Peyer's patch (tissue), 4 donors: ENCODE data around the gene STIP1. TPM values are rescaled to one million over a fixed set of nuclear protein-coding genes. Genes with fewer than 3 reads are reported as not detected.

Experiments
- DNase-seq, 3 donors: peaks; one replicate each; pipeline ENCODE4 v3.0.0-alpha.2; 2017 to 2019
- H3K27ac ChIP-seq, 4 donors: fragments of 200-600 bp; sonication (generic); one replicate each; pipeline ENCODE4 v1.5.1; 2016 to 2019
- H3K27me3 ChIP-seq, 2 donors: fragments of 200-600 bp; sonication (generic); one replicate each; pipeline ENCODE4 v1.5.1; 2019
- H3K36me3 ChIP-seq, 3 donors: fragments of 200-600 bp; sonication (generic); one replicate each; pipeline ENCODE4 v1.5.1; 2016 to 2019
- H3K4me1 ChIP-seq, 4 donors: fragments of 200-600 bp; sonication (generic); one replicate each; pipeline ENCODE4 v1.5.1; 2016 to 2019
- H3K4me3 ChIP-seq, 4 donors: fragments of 200-600 bp; sonication (generic); 1 replicate in 3 of 4; 2 replicates in 1 of 4; pipeline ENCODE4 v1.5.1; 2016 to 2019; ENCODE audit warnings: mild to moderate bottlenecking in 1 of 4
- H3K9me3 ChIP-seq, 4 donors: fragments of 200-600 bp; sonication (generic); one replicate each; pipeline ENCODE4 v1.5.1; 2016 to 2019; ENCODE audit warnings: mild to moderate bottlenecking in 1 of 4
- POLR2A ChIP-seq, 2 donors: fragments of 450-650 bp; IDR thresholded peaks; one replicate each; pipeline ENCODE4 v1.5.1; 2017; ENCODE audit warnings: antibody characterized with exemption in 2 of 2, mild to moderate bottlenecking in 2 of 2, moderate library complexity in 2 of 2
- total RNA-seq, 4 donors: library from RNA; depleted of rRNA; stranded (reverse); fragments of >200 nt; gene quantifications; one replicate each; pipeline ENCODE4 v1.1.0, GENCODE V29; 2016
- TF ChIP-seq, protein P1 (sequence below), 6 experiments: fragments of 450-650 bp in 4 of 6; fragments of 200-600 bp in 2 of 6; sonication (generic) in 1 of 6; IDR thresholded peaks; one replicate each; pipeline ENCODE4 v1.5.1; 2017 to 2019; ENCODE audit warnings: antibody characterized with exemption in 6 of 6, mild to moderate bottlenecking in 3 of 6, moderate library complexity in 1 of 6

STIP1 gene
- total RNA-seq, 4 donors from 2014 or later, result 50.3 to 106 (median 67.0) TPM

DNA sequence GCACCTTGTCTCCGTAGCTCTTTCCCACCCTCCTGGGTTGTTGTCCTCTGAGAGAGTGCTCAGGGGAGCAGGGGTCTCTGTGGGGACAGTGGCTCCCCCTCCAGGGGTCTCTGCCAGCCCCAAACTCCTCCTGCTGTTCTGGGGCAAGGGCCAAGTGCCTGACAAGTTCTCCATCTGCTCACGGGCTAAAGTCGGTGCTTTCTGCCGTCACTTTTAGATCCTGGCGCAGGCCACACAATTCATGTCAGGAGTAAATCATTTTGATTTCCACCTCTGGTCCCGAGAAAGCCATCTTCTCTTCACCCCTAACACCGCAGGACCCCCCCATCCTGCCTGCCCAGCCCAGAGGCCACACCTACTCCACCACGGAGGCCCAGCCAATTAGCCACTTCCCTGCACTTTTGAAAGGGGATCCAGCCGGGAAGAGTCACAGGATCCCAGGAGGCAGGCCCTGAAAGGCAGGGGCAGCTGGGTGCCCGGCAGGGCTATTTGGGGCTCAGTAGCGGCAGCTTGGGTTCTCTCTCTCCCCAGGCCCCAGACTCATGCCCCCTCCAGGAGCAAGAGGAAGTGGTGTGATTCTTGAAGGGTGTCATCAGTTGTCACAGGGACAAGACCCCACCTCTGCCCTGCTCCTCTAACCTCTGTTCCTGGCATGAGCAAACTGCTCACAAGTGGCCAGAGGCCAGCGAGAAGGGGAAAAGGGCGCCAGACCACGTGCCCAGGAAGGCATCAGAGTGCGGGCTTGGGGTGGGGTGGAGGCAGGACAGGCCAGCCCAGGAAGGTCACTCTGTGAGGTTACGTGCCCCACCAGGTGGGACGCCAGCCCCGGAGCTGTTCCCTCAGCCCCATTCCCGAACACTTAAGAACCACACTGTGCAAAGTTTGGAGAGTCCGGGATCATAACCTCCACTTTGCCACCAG is 21.3 kb upstream of the STIP1 start:
- H3K4me1 ChIP-seq, result peaks cover 0 to 12% (median 8%) of the 10 kb centered on the region in 4 donors
- DNase-seq, result no peak
- H3K27ac ChIP-seq, result peak overlapping the region in 3 of 4 donors; percentile 56 to 76 (median 75)
- H3K27me3 ChIP-seq, result no peaks in the 10 kb centered on the region
- no peaks in the 10 kb centered on the region for H3K9me3 ChIP-seq
- peak overlapping the region; percentile 55 to 97 (median 88) for H3K4me3 ChIP-seq
- no peaks in the 10 kb centered on the region for H3K36me3 ChIP-seq
- TF ChIP-seq POLR2A (IDR thresholded peaks at IDR 0.05), result no peak
- TF ChIP-seq, protein P1, sequence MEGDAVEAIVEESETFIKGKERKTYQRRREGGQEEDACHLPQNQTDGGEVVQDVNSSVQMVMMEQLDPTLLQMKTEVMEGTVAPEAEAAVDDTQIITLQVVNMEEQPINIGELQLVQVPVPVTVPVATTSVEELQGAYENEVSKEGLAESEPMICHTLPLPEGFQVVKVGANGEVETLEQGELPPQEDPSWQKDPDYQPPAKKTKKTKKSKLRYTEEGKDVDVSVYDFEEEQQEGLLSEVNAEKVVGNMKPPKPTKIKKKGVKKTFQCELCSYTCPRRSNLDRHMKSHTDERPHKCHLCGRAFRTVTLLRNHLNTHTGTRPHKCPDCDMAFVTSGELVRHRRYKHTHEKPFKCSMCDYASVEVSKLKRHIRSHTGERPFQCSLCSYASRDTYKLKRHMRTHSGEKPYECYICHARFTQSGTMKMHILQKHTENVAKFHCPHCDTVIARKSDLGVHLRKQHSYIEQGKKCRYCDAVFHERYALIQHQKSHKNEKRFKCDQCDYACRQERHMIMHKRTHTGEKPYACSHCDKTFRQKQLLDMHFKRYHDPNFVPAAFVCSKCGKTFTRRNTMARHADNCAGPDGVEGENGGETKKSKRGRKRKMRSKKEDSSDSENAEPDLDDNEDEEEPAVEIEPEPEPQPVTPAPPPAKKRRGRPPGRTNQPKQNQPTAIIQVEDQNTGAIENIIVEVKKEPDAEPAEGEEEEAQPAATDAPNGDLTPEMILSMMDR (IDR thresholded peaks at IDR 0.05), result no peak

DNA sequence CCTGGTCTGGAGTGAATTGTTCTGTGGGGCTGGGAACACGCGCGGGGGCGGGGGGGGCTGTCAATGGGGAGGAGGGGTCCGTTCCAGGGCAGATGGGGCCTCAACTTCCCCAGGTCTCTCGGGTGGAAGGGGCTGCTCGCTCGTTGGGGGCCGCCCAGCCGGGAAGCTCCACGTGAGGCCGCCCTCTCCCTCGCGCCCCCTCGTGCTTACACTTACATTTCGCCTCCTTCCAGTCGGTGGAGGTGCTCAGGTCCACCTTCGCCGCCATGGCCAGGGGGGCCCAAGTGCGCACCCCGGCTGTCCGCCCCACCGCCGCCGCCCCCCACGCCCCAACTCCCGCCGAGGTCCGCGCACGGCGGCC is 20.5 kb upstream of the STIP1 start:
- Histone ChIP-seq H3K4me1 (peaks cover 0 to 12% (median 8%) of the 10 kb centered on the region in 4 donors), H3K4me3 (peak overlapping the region; percentile 55 to 97 (median 88)), H3K27ac (peak overlapping the region; percentile 56 to 83 (median 76)), H3K27me3 (no peaks in the 10 kb centered on the region), H3K9me3 (no peaks in the 10 kb centered on the region), H3K36me3 (no peaks in the 10 kb centered on the region)
- TF ChIP-seq POLR2A (IDR thresholded peaks at IDR 0.05), result no peak
- TF ChIP-seq, protein P1 (IDR thresholded peaks at IDR 0.05), result no peak
- peak in 1 of 3 donors; percentile 55 for DNase-seq

DNA sequence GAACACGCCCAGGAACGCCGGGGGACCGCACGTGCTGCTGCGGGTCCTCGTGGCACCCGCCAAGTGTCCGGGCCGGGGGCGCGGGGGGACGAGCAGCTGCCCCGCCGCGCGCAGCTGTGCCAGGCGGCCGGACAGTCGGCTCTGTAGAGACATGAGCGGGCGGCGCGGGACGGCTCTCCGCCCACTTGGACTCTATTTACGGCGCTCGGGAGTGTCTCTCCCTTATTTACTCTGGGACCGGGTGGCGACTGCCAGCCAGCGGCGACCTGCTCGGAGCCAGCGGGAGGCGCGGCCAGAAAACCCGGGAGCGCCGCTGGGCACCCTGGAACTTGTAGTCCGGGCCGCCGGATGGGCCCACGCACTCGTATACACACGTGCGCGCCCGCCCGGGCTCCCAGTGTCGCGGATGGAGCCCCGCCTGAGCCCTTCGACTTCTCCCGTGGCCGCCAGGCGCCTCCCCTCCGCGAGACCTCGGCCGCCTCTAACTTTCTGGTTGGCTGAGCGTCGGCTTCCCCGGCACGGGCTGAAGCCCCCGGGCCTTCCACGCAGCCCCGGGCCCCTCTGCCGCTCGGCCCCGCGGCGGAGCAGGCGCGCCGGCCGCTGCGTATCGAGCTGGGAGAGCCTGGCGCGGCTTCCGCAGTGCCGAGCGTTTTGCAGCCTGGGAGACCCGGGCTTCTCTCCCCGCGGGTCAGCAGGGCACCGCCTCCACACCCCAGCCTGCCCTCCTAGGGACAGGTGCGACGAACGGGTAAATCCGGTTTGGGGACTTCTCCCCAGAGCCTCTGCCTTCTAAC is 19.9 kb upstream of the STIP1 start, which contains the start of gene MACROD1:
TSS of gene MACROD1 (minus strand) at position 272 of the 794 bp plus-strand sequence. CDS start at position 153, 119 bp downstream.
- Histone ChIP-seq H3K9me3 (no peaks in the 10 kb centered on the region), H3K4me1 (peaks cover 0 to 12% (median 8%) of the 10 kb centered on the region in 4 donors), H3K27me3 (no peaks in the 10 kb centered on the region), H3K27ac (peak within 1 kb of the TSS; percentile 56 to 83 (median 76)), H3K4me3 (peak within 1 kb of the TSS; percentile 55 to 97 (median 88)), H3K36me3 (no peaks in the 10 kb centered on the region)
- peak; percentile 85 to 95 (median 93) for DNase-seq
- TF ChIP-seq POLR2A (IDR thresholded peaks at IDR 0.05), result peak; percentile 49 to 79
- TF ChIP-seq, protein P1 (IDR thresholded peaks at IDR 0.05), result no peak

DNA sequence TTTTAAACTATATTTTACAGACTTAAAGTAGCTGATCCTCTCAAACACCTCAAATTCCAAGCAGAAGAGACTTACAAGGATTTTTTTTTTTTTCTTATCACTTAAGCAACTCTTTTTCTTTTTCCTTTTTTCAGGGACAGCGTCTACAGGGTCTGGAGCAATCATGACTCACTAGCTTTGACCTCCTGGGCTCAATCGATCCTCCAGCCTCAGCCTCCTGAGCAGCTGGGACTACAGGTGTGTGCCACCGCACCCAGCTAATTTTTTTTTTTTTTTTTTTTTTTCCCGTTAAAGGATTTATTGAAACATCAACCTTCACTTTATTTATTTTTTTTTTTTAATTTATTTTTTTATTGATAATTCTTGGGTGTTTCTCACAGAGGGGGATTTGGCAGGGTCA is 15.6 kb upstream of the STIP1 start:
- Histone ChIP-seq H3K36me3 (no peaks in the 10 kb centered on the region), H3K27me3 (no peaks in the 10 kb centered on the region), H3K4me3 (no peak overlapping the region), H3K4me1 (peaks cover 0 to 3% (median under 1%) of the 10 kb centered on the region in 4 donors), H3K27ac (no peak overlapping the region), H3K9me3 (no peaks in the 10 kb centered on the region)
- no peak for DNase-seq
- TF ChIP-seq, protein P1 (IDR thresholded peaks at IDR 0.05), result no peak
- TF ChIP-seq POLR2A (IDR thresholded peaks at IDR 0.05), result no peak

DNA sequence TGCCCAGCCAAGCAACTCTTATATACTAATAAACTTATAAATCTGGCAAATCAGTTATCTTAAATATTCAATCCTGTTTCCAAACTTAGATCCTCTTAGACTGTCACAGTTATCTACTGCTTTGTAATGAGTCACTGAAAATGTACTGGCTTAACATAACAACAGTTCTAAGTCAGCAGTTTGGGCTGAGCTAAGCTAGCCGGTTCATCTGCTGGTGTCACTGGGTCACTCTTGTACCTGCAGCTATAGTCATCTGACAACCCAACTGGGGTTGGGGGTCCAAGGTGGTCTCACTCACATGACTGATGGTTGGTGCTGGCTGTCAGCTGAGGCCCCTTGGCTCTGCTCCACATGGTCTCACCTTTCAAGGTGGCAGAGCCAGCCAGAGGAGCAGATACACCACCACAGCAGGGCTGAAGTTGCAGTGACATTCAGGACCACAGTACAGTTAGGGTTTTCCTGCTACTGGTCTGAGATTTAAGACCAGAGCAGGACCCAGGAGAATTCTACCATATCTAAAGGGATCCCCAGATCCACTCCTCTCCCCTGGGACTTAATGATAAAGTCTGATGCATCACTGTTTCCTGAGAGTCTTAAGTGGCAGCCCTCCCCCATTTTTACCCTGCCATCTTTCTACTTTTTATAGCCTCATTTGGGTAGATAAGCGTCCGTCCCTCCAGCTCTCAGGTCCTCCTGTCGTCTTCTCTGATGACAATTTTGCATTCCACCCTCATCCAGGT is 12.2 kb upstream of the STIP1 start:
- no peaks in the 10 kb centered on the region for H3K9me3 ChIP-seq
- H3K4me3 ChIP-seq, result no peak overlapping the region
- H3K4me1 ChIP-seq, result no peaks in the 10 kb centered on the region
- no peaks in the 10 kb centered on the region for H3K27me3 ChIP-seq
- no peak for DNase-seq
- H3K36me3 ChIP-seq, result no peaks in the 10 kb centered on the region
- H3K27ac ChIP-seq, result no peak overlapping the region
- no peak for TF ChIP-seq POLR2A (IDR thresholded peaks at IDR 0.05)
- TF ChIP-seq, protein P1 (IDR thresholded peaks at IDR 0.05), result no peak
